K562 treated with DMSO at 1 percent for 4 hours (cell line): Measurements from ENCODE around the gene FBXL15. TPM values are rescaled to one million over a fixed set of nuclear protein-coding genes. Genes with fewer than 3 reads are reported as not detected.

Experiments used
- total RNA-seq: library from RNA; unstranded; fragments of 300-600 nt; gene quantifications from 2 replicates; pipeline ENCODE4 v1.2.3, GENCODE V29; 2022; ENCODE audit not compliant: insufficient read depth

FBXL15 gene
- 21.7 and 23.8 TPM in 2 replicates for total RNA-seq

GRCh38 chr10:102420714-102421506, at the start of gene FBXL15:
Gene FBXL15 (plus strand): TSS chr10:102420836. CDS start chr10:102421130, 294 bp downstream.

GRCh38 chr10:102395400-102396316, 25.0 kb upstream of the FBXL15 start, which contains the start of gene NFKB2:
Gene NFKB2 (plus strand): TSS chr10:102395705. CDS start chr10:102395960, 255 bp downstream.

GRCh38 chr10:102418622-102419268, 1.9 kb upstream of the FBXL15 start, which contains the start of gene PSD:
Gene PSD (minus strand): TSS chr10:102418785. CDS start chr10:102417038, 1,747 bp downstream.

GRCh38 chr10:102432162-102432950, 11.7 kb downstream of the FBXL15 start, which contains the start of gene CUEDC2:
Gene CUEDC2 (minus strand): TSS chr10:102432574. CDS start chr10:102425188, 7,386 bp downstream.

GRCh38 chr10:102451105-102451969, 30.7 kb downstream of the FBXL15 start, which contains the start of gene C10orf95:
Gene C10orf95 (minus strand): TSS chr10:102451543. CDS start chr10:102451093, 450 bp downstream.

Other genes starting within 250 kb of the FBXL15 start
- gene ELOVL3, start 194.5 kb upstream of the FBXL15 start, total RNA-seq, result not detected in 2 replicates
- gene PITX3, start 179.3 kb upstream of the FBXL15 start, total RNA-seq, result not detected in 2 replicates
- gene GBF1, start 175.3 kb upstream of the FBXL15 start, total RNA-seq, result 31.9 and 38.3 TPM in 2 replicates
- 29.1 and 31.6 TPM in 2 replicates for gene NFKB2, start 25.1 kb upstream of the FBXL15 start, total RNA-seq
- 0.97 TPM in 1 of 2 replicates, not detected in the other for gene PSD, start 2.1 kb upstream of the FBXL15 start, total RNA-seq
- gene CUEDC2, start 11.7 kb downstream of the FBXL15 start, total RNA-seq, result 35.2 and 40.7 TPM in 2 replicates
- 1.2 and 2.7 TPM in 2 replicates for gene C10orf95, start 30.7 kb downstream of the FBXL15 start, total RNA-seq
- gene ACTR1A, start 81.9 kb downstream of the FBXL15 start, total RNA-seq, result 38.2 and 39.1 TPM in 2 replicates
- gene SUFU, start 83.1 kb downstream of the FBXL15 start, total RNA-seq, result 8.2 and 9.7 TPM in 2 replicates
- 16.8 and 18.5 TPM in 2 replicates for gene TRIM8, start 223.6 kb downstream of the FBXL15 start, total RNA-seq